SKM-1 treated with dmso at 0.1 percent for 144 hours (cell line): ENCODE measurements around the gene SPAG4.

Experiments used
- DNase-seq: peaks from one replicate; lab custom pipeline; 2025; ENCODE audit not compliant: unreplicated experiment; lab: John Stamatoyannopoulos, UW

Gene SPAG4, protein sequence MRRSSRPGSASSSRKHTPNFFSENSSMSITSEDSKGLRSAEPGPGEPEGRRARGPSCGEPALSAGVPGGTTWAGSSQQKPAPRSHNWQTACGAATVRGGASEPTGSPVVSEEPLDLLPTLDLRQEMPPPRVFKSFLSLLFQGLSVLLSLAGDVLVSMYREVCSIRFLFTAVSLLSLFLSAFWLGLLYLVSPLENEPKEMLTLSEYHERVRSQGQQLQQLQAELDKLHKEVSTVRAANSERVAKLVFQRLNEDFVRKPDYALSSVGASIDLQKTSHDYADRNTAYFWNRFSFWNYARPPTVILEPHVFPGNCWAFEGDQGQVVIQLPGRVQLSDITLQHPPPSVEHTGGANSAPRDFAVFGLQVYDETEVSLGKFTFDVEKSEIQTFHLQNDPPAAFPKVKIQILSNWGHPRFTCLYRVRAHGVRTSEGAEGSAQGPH

DNA sequence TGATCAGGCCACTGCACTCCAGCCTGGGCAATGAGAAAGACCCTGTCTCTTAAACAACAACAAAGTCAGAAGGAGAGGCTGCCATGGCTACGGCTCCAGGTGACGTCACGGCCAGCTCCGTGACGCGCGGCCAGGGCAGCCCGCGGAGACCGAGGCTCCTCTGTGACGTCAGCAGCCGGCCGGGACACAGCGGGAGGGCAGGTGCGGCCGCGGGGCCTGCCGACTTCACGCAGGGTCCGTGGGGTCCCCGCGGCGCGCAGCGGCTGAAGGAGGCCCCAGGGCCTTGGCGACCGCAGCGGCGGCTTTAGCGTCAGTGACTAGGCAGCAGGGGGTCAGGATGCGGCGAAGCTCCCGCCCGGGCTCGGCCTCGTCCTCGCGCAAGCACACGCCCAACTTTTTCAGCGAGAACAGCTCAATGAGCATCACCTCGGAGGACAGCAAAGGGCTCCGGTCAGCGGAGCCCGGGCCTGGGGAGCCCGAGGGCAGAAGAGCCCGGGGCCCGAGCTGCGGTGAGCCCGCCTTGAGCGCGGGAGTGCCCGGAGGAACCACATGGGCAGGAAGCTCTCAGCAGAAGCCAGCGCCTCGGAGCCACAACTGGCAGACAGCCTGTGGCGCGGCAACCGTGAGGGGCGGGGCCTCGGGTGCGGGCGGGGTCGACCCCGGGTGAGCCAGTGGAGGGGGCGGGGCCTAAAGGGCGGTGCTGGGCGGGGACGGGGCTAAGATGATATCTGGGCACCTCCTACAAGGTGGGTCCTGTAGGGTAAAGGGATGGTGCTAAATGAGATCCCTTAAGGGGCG lies at the start of gene SPAG4:
TSS of gene SPAG4 (plus strand) at position 163 of the 798 bp plus-strand sequence. CDS start at position 338, 175 bp downstream.
- peak; percentile 99 for DNase-seq

DNA sequence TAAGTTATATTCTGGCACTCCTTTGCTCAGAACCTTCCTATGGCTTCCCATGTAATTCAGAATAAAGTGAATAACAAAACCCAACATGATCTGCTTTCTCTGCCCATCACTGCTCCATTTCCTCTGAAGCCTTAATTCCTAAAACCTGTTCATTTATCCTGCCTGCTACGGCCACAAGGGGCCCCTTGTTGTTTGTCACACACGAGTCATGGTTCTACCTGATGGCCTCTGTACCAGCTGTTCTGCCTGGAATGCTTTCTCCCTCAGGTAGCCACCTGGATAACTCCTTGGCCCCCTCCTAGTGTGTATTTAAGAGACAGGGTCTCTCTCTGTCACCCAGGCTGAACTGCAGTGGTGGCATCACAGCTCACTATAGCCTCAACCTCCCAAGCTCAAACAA lies 47.0 kb upstream of the SPAG4 start:
- DNase-seq = peak; percentile 14

DNA sequence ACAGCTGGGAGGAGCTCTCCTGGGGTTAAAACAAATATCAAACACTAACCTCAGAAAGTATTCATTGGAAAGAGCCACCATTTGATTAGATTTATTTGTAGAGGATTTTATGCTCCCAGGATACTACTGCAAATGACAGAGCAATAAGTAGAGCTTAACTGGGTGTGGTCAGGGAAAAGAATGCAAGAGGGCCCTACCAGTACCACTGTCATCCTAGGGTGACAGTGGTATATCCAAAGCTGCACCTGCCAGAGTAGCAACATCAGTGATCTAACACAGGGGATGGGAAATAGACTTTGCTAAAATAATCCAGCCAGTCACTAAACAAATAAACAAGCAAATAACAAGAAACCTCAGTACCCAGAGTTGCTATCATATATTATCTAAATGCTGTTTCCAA lies 44.1 kb upstream of the SPAG4 start:
- no peak for DNase-seq

DNA sequence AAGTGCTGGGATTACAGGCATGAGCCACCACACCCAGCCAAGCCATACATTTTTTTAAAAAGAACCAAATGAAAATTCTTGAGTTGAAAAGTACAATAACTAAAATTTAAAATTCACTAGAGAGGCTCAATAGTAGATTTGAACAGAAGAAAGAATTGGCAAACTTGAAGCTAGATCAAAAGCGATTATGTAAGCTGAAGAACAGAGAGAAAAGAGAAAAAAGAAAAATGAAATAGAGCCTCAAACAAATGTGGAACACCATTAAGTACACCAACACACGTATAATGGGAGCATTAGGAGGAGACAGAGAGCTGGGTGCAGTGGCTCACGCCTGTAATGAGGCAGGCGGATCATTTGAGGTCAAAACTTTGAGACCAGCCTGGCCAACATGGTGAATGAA lies 42.8 kb upstream of the SPAG4 start:
- DNase-seq = no peak

DNA sequence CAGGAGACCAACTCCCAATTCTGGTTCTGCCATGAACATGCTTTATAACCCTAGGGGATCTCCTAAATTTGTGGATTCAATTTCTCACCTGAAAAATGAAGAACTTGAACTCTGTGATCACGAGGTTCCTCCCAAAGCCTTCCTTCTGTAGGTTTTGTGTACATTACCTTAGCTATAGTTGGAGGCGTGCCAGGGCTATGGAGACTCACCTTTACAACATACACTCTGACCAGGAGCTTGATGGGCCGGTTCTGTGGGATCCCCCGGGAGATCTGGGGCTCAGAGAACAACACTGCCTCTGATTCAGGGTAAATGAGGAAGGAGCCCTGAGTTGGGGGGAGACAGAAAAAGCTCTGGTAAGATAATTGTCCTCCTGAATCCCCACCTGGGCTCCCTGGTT lies 39.7 kb upstream of the SPAG4 start:
- no peak for DNase-seq

DNA sequence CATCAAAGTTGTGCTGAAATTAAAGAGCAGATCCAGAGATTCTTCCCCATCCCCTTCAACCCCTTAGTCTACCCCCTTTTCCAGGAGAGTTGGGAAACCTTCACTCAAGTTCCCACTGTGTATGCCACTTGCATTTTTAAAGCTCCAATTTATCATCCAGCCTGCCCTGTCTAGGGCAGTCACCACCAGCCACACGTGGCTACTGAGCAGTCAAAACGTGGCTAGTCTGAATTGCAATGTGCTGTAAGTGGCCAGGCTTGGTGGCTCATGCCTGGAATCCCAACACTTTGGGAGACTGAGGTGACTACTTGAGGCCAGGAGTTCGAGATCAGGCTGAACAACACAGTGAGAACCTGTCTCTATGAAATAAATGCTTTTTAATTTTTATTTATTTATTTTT lies 38.8 kb upstream of the SPAG4 start:
- DNase-seq = no peak

DNA sequence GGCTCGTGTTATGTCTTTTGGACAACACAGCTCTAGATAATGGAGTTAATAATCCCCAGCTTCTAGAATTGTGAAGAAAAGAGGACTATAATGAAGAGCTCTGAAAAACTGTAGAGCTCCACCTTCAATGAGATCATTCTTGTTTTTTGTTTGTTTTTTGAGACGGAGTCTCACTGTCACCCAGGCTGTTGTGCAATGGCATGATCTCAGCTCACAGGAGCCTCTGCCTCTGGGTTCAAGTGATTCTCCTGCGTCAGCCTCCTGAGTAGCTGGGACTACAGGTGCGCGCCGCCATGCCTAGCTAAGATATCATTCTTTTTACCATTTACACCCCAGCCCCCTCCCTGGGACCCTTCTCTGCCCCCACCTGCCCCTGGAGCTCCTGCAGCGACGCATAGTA lies 37.2 kb upstream of the SPAG4 start:
- no peak for DNase-seq

DNA sequence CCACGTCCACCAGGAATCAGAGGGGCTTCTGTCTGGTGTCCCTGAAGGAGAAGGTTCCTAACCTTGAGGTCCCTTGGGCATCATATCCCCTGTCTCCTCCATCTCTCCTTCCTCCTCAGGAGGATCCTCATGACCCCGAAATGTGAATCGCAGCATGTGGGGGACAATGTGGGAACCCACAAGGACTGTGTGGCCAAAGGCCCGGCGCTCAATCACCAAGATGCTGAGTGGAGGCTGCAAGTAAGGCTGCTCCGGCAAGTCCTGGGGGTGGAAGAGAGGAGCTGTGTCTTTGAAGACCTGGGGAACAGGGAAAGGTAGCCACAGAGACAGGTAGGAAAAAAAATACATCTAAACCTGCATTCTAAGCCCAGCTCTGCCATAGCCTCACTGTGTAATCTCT lies 36.4 kb upstream of the SPAG4 start:
- no peak for DNase-seq

DNA sequence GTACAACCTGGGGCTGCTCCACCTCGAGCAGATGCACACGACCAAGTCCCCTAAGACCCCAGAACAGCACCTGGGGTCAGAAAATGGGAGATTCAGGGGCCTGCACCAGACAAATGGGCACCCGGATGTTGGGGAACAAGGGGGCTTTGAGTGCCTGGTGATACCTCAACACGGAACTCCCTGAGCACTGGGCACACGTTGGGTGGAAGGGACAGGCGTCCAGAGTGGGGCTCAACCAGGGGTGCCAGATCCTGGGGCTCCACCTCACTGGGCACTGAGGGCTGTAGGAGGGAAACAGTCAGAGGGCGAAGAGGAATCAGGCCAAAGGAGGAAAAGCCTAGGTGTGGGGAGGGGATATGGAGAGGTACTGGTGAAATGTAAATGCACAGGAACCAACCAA lies 33.5 kb upstream of the SPAG4 start:
- DNase-seq = no peak

DNA sequence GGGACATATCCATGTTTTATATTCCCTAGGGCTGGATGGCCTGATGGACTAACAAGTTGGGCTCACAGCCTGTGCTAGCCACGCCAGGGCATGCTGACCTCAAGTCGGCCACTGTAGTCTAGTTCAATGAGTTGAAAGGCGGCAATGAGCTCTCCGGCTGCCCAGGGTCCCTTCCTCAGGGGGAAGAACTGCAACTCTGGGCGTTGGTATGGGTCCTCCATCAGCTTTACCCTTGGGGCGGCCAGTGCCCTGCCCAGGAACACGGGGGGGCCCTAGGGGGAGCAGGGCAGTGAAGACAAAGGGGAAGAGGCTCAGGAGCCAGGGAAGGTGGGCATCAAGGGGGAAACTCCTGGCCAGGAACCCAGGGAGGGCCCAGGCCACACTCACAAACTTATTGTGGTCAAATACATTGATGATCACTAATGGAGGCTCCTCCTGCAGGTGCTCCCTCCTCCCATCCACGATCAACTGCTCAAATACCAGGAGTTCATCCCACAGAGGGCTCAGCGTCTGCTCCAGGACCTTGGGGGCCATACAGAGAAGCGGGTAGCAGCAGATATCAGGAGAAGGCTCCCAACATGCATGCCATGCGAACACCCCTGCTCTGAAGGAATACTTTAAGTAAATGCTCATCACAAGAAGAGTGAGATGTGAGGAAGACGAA lies 32.8 kb upstream of the SPAG4 start:
- DNase-seq = no peak

DNA sequence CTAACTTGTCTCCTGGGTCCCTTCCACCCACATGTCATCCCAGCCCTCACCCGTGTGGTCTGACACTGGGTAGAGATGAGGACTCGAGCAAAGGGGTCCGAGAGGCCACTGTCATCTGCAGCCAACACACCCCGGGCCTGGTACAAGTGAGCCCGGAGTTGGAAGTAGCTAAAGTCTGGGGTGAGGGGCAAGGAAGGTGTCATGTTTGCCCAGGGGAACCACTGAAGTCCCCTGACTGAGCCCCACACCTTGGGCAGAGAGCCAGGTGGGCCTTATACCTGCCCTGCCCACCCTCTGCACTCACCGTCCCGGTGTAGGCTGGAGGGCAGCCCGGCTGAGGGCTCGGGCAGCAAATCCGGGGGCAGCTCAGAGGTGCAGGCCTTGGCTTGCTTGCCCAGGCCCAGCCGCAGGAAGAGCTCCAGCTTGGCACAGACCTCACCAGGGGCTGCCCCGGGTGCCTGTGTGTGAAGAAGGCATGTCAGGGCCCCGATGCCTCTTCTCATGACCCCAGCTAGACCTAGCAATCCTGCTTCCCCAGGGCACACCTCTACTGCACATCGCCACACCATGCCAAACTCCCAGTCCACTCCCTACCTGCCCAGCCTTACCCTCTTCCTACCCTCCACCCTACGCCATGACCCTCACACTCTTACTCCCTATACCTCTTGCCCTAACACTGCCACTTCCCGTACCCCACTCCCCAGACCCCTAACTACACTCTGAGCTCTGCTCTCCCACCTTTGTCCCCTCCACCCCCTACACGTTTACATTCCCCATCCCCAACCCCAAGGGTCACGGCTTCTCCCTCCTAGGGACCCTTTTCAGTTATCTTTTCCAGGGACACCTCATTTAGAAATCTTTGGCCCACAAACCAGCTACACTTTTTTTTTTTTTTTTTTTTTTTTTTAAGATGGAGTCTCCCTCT lies 31.7 kb upstream of the SPAG4 start:
- no peak for DNase-seq

DNA sequence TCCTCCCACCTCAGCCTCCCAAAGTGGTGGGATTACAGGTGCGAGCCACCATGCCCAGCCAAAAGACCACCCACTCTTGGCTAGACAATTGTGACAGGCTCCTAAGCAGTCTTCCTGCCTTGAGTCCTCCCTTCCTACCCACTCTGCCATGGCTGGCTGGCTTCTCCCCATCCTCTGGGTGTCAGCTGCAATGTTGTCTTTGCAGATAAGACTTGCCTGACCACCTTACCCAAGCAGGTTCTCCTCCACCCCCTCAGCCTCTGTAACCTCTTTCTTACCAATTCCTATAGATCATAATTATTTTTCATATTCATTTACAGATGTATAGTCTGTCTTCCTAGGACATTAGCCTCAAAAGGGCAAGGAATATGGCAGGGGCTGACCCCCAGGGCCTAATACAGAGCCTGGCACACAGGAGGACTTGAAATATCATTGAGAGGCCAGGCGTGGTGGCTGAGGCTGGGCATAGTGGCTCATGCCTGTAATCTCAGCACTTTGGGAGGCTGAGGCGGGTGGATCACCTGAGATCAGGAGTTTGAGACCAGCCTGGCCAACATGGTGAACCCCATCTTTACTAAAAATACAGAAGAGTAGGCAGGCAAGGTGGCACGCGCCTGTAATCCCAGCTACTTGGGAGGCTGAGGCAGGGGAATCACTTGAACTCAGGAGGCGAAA lies 28.7 kb upstream of the SPAG4 start:
- no peak for DNase-seq

DNA sequence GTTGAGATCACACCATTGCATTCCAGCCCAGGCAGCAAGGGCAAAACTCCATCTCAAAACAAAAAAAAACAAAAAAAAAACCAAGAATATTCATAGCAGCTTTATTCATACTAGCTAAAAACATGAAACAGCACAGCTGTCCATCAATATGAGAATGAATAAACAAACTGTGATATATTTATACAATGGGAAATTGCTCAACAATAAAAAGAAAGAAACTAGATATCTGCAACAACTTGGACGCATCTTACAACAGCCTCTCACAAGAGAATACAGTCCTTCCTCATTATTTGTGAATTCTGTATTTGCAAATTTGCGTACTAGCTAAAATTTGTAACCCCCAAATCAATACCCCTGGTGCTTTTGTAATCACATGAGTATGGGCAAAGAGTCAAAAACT lies 28.2 kb upstream of the SPAG4 start:
- no peak for DNase-seq

DNA sequence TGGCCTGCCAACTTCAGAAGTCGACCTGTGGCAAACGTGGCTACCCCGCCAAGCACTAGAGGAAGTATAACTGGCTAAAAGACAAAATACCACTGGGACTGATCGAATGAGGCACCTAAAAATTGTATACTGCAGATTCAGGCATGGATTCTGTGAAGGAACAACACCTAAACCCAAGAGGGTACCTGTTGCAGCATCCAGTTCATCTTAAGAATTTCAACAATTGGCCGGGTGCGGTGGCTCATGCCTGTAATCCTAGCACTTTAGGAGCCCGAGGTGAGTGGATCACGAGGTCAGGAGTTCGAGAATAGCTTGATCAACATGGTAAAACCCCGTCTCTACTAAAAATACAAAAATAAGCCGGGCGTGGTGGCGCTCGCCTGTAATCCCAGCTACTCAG lies 27.2 kb upstream of the SPAG4 start:
- no peak for DNase-seq

DNA sequence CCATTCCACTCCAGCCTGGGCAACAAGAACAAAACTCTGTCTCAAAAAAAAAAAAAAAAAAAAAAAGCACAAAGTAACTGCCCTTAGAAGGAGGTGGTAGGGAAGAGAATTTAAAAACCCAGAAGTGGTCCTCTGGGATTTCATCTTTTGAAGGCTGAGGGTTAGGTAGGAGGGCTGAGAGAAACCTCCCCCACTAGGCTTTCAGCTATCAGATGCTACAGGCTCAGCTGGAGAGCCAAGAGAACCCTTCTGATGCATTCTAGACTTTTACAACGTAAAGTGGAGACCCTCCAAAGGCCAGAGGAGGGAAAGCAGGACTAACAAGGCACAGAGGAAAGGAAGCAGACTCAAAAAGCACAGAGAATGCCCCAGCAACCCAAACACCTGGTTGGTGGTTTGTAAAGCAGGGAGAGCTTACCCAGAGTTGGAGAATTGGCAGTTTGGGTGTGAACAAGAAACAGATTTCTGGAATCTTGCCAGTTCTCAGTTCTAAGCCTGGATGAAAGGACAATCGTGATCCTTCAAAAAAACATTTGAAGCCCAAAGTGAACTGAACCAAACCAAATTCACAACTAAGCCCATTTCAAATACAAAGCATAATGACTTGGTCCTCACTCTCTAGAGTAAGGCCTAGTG lies 23.2 kb upstream of the SPAG4 start:
- DNase-seq = no peak

DNA sequence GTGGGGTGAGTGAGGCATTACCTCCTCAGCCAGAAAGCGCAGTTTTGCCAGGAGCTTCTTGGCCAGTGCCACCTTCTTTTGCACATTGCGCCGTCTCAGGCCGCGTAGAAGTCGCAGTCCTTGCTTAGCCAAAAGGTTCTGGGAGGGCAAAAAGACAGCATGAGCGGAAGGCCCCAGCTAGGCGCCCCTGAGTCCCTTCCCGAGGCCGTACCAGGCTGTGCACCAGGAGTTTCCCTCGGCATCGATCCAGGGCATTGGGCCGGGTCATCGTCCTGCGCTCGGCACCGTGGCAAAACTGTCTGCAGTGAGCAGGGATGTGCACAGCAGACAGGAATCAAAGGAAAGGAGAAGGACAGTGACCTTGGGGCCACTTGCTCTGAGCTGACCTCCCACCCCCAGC lies 20.2 kb upstream of the SPAG4 start:
- no peak for DNase-seq

DNA sequence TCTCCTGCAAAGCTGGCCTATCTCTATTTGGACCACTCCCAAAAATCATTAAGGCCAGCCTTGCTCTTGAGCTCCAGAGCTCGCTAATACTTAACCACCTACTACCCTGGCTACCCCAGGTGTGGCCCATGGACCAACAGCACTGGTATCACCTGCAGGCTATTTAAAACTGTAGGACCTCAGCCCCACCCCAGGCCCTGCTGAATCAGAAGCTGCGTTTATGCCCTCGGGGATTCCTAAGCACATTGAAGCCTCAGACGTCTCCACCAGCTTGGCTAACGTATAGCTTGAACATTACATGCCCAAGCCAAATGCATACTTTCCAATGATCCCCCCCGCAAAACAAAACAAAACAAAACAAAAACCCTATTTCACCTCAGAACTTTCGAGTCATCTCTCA lies 19.7 kb upstream of the SPAG4 start:
- no peak for DNase-seq

DNA sequence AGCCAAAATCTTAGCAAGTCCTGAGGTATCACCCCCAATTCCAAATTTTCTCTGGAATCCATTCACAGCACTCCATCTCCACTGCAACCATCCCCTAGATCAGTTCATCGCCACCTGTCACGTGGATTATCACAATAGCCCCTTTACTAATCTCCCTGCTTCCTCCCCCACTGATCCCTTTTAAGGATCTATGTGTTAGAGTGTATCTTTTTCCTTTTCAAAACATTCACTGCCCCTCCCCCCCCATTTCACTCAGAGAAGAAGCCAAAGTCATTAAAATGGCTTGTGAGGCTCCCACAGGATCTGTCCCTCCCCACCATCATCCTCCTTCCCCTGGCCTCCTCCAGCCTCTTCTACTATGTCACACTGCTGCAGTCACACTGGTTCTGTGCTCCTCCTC lies 18.4 kb upstream of the SPAG4 start:
- no peak for DNase-seq

DNA sequence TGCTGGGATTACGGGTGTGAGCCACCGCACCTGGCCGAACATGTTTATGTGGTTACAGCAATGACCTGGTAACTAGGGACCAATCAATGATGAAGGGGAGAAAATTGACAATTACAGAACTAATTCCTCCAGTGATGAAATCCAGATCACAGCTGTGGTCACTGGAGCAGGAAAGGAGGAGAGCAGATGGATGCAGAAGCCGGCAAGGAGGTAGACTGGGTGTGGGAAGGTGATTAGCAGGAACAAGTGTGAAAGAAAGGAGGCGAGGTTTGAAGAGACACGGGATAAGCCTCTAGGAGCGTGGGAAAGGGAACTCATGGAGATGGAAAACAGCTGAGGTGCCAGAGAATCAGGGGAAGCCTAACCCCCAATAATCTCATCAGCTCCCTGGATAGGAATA lies 17.2 kb upstream of the SPAG4 start:
- DNase-seq = no peak
